H1 (cell line): Measurements from ENCODE around the gene PAQR5. TPM values are rescaled to one million over a fixed set of nuclear protein-coding genes. Genes with fewer than 3 reads are reported as not detected.

Experiments used
- CTCF ChIA-PET: fragments of 300-600 bp; sonication (Branson Sonifier 250); formaldehyde crosslinking; loops from one replicate; lab custom pipeline; 2021; ENCODE audit not compliant: partially characterized antibody; lab: Charles Lee
- POLR2A ChIA-PET: fragments of 300-600 bp; sonication (Branson Sonifier 250); formaldehyde crosslinking; loops from one replicate; lab custom pipeline; 2021; ENCODE audit warnings: inconsistent platforms; ENCODE audit not compliant: partially characterized antibody; lab: Charles Lee
- DNase-seq, 2 experiments: peaks; one replicate each; pipeline versions ENCODE4 v3.0.0 to v3.0.0-alpha.2; 2010 to 2022; ENCODE audit warnings: low spot score in 2 of 2, low read depth in 1 of 2, mixed read lengths in 1 of 2
- FAIRE-seq: peaks from 2 replicates; lab custom pipeline; 2011; peaks lifted over from hg19 to GRCh38; lab: Jason Lieb, UNC
- H2AFZ ChIP-seq: 2 replicates; pipeline ENCODE4 v1.8.1; 2012; ENCODE audit warnings: low read length, inconsistent platforms
- H2AK5ac ChIP-seq: 2 replicates; pipeline ENCODE4 v1.6.1; 2013; ENCODE audit warnings: low read depth, low read length
- H2BK120ac ChIP-seq: replicated peaks from 2 replicates; pipeline ENCODE3; 2013; ENCODE audit warnings: low read depth, low read length, inconsistent platforms
- H2BK12ac ChIP-seq: 2 replicates; pipeline ENCODE4 v1.6.1; 2013; ENCODE audit warnings: low read depth, low read length
- H2BK15ac ChIP-seq: 2 replicates; pipeline ENCODE4 v1.6.1; 2013; ENCODE audit warnings: low read length
- H2BK20ac ChIP-seq: 2 replicates; pipeline ENCODE4 v1.6.1; 2013; ENCODE audit warnings: low read length
- H2BK5ac ChIP-seq: 2 replicates; pipeline ENCODE4 v1.6.1; 2013; ENCODE audit warnings: low read depth, low read length
- H3K14ac ChIP-seq: 2 replicates; pipeline ENCODE4 v1.6.1; 2013; ENCODE audit warnings: inconsistent platforms; ENCODE audit not compliant: insufficient read length
- H3K18ac ChIP-seq: 2 replicates; pipeline ENCODE4 v1.6.1; 2013; ENCODE audit warnings: low read length; ENCODE audit errors: extremely low read depth
- H3K23ac ChIP-seq: 2 replicates; pipeline ENCODE4 v1.6.1; 2013; ENCODE audit warnings: inconsistent platforms; ENCODE audit not compliant: insufficient read length
- H3K23me2 ChIP-seq: 2 replicates; pipeline ENCODE4 v1.6.1; 2013; ENCODE audit warnings: low read depth, low read length
- H3K27ac ChIP-seq: 2 replicates; pipeline ENCODE4 v1.6.1; 2011; ENCODE audit warnings: low read depth, low read length, inconsistent platforms
- H3K27me3 ChIP-seq, 4 experiments: replicated peaks in 1 of 4; 1 replicate in 1 of 4; 2 replicates in 3 of 4; pipeline versions ENCODE4 v1.6.1 to v1.8.1; 2011 to 2013; ENCODE audit warnings: low read length in 3 of 4, mild to moderate bottlenecking in 3 of 4, inconsistent platforms in 2 of 4, mixed read lengths in 2 of 4, moderate library complexity in 1 of 4; ENCODE audit not compliant: control insufficient read depth in 3 of 4, insufficient read depth in 3 of 4; ENCODE audit errors: extremely low read depth in 1 of 4
- H3K36me3 ChIP-seq, 4 experiments: 2 replicates each; pipeline versions ENCODE4 v1.6.1 to v1.8.1; 2011 to 2013; ENCODE audit warnings: mild to moderate bottlenecking in 4 of 4, low read length in 3 of 4, moderate library complexity in 2 of 4, control low read depth in 1 of 4, inconsistent platforms in 1 of 4; ENCODE audit not compliant: insufficient read depth in 4 of 4, control insufficient read depth in 2 of 4
- H3K4ac ChIP-seq: replicated peaks from 2 replicates; pipeline ENCODE3; 2013; ENCODE audit warnings: low read length, low read depth, mixed read lengths, inconsistent platforms; ENCODE audit not compliant: insufficient read length
- H3K4me1 ChIP-seq, 4 experiments: replicated peaks in 1 of 4; 1 replicate in 1 of 4; 2 replicates in 3 of 4; pipeline versions ENCODE4 v1.6.1 to v1.8.1; 2011 to 2013; ENCODE audit warnings: low read length in 3 of 4, inconsistent platforms in 2 of 4, mixed read lengths in 1 of 4; ENCODE audit not compliant: insufficient read depth in 4 of 4, control insufficient read depth in 3 of 4
- H3K4me2 ChIP-seq, 2 experiments: 2 replicates each; pipeline versions ENCODE4 v1.6.1 to v1.8.1; 2011 to 2013; ENCODE audit warnings: low read depth in 2 of 2, low read length in 2 of 2, control low read depth in 1 of 2, inconsistent platforms in 1 of 2, mild to moderate bottlenecking in 1 of 2; ENCODE audit not compliant: insufficient read depth in 1 of 2
- H3K4me3 ChIP-seq, 4 experiments: fragments of 200-600, 300-600 bp in 1 of 4; sonication (generic), shearing (Covaris generic), sonication (Bioruptor Twin) in 1 of 4; 2 replicates each; pipeline versions ENCODE4 v1.5.1 to v1.8.1; 2011 to 2016; ENCODE audit warnings: low read length in 4 of 4, low read depth in 3 of 4, control low read depth in 2 of 4, inconsistent platforms in 2 of 4, mild to moderate bottlenecking in 2 of 4, mixed read lengths in 1 of 4, moderate library complexity in 1 of 4; ENCODE audit not compliant: insufficient read depth in 2 of 4; ENCODE audit errors: extremely low read depth in 1 of 4
- H3K56ac ChIP-seq: replicated peaks from 2 replicates; pipeline ENCODE3; 2013; ENCODE audit warnings: low read depth, mild to moderate bottlenecking, mixed read lengths, low read length, inconsistent platforms; ENCODE audit not compliant: insufficient read length
- H3K79me1 ChIP-seq: 2 replicates; pipeline ENCODE4 v1.6.1; 2013; ENCODE audit warnings: low read depth, low read length, control low read depth
- H3K79me2 ChIP-seq, 2 experiments: 2 replicates each; pipeline versions ENCODE4 v1.6.1 to v1.8.1; 2012 to 2013; ENCODE audit warnings: low read length in 2 of 2, mild to moderate bottlenecking in 2 of 2, inconsistent platforms in 1 of 2; ENCODE audit not compliant: insufficient read depth in 2 of 2, control insufficient read depth in 1 of 2
- H3K9ac ChIP-seq, 4 experiments: replicated peaks in 1 of 4; 1 replicate in 1 of 4; 2 replicates in 3 of 4; pipeline versions ENCODE4 v1.6.1 to v1.8.1; 2011 to 2013; ENCODE audit warnings: low read depth in 3 of 4, low read length in 3 of 4, control low read depth in 2 of 4, mild to moderate bottlenecking in 2 of 4, moderate library complexity in 2 of 4, inconsistent platforms in 1 of 4; ENCODE audit errors: extremely low read depth in 1 of 4
- H3K9me3 ChIP-seq, 2 experiments: 2 replicates each; pipeline versions ENCODE4 v1.6.1 to v1.8.1; 2012 to 2013; ENCODE audit warnings: mild to moderate bottlenecking in 2 of 2, moderate library complexity in 2 of 2, control low read depth in 1 of 2, inconsistent platforms in 1 of 2, low read depth in 1 of 2, low read length in 1 of 2, mixed read lengths in 1 of 2; ENCODE audit not compliant: insufficient read depth in 2 of 2
- H4K20me1 ChIP-seq, 2 experiments: replicated peaks in 1 of 2; 2 replicates each; pipeline versions ENCODE3 to v1.8.1; 2011 to 2013; ENCODE audit warnings: inconsistent platforms in 2 of 2, low read length in 2 of 2, mild to moderate bottlenecking in 1 of 2; ENCODE audit not compliant: insufficient read depth in 2 of 2, control insufficient read depth in 1 of 2
- H4K5ac ChIP-seq: 2 replicates; pipeline ENCODE4 v1.6.1; 2013; ENCODE audit warnings: low read length, low read depth, mixed read lengths, inconsistent platforms; ENCODE audit not compliant: insufficient read length
- H4K8ac ChIP-seq: 2 replicates; pipeline ENCODE4 v1.8.0; 2013; ENCODE audit warnings: mild to moderate bottlenecking, moderate library complexity, low read length, inconsistent platforms; ENCODE audit not compliant: insufficient read depth; ENCODE audit errors: extremely low read depth
- H4K91ac ChIP-seq: replicated peaks from 2 replicates; pipeline ENCODE3; 2013; ENCODE audit warnings: low read length, mixed read lengths, inconsistent platforms; ENCODE audit not compliant: insufficient read length
- JUND ChIP-seq: IDR thresholded peaks from 2 replicates; pipeline ENCODE4 v1.6.1; 2011; ENCODE audit warnings: mild to moderate bottlenecking, improper control_type of control experiment, low read length
- NANOG ChIP-seq: IDR thresholded peaks from 2 replicates; pipeline ENCODE4 v1.6.1; 2011; ENCODE audit warnings: low read length, low read depth, mild to moderate bottlenecking, inconsistent platforms; ENCODE audit not compliant: insufficient read depth, poor library complexity, severe bottlenecking
- RAD21 ChIP-seq, 2 experiments: IDR thresholded peaks in 1 of 2; conservative IDR thresholded peaks in 1 of 2; 2 replicates each; pipeline ENCODE4 v1.6.1; 2011; ENCODE audit warnings: low read depth in 2 of 2, low read length in 2 of 2, improper control_type of control experiment in 1 of 2, inconsistent platforms in 1 of 2, mild to moderate bottlenecking in 1 of 2, moderate library complexity in 1 of 2
- SP4 ChIP-seq: IDR thresholded peaks from 2 replicates; pipeline ENCODE4 v1.6.1; 2012; ENCODE audit warnings: low read length, inconsistent platforms
- WGBS, 2 experiments: shearing (Covaris generic) in 1 of 2; methylation state at CpG; one replicate each; pipeline versions ENCODE4 v1.1.6 to v1.1.7; 2013 to 2015; ENCODE audit warnings: low lambda C conversion rate in 2 of 2, mixed read lengths in 2 of 2, inconsistent platforms in 1 of 2, low coverage in 1 of 2, missing lambda C conversion rate in 1 of 2; ENCODE audit not compliant: insufficient replicate concordance in 2 of 2, insufficient coverage in 1 of 2, insufficient read length in 1 of 2; ENCODE audit errors: extremely low coverage in 1 of 2, missing lambda C conversion rate in 1 of 2; 5-methylcytosine and 5-hydroxymethylcytosine counted together
- polyA plus RNA-seq, 7 experiments: library from polyadenylated mRNA; depleted of rRNA in 3 of 7; stranded (reverse) in 5 of 7; unstranded in 2 of 7; fragments of >200 nt in 5 of 7; fragments of 200-250 nt in 2 of 7; gene quantifications; 1 replicate in 5 of 7; 2 replicates in 1 of 7; 4 replicates in 1 of 7; pipeline versions ENCODE4 v1.2.1 to v1.2.3, GENCODE V29; 2011 to 2013; ENCODE audit warnings: missing spikeins in 2 of 7, mixed read lengths in 2 of 7
- total RNA-seq: library from RNA; stranded (reverse); fragmentation: NEBNext Ultra II Directional; extraction: Animal tissue kit (Norgen Biotek cat#: 25700); gene quantifications from 2 replicates; pipeline ENCODE4 v1.2.1, GENCODE V29; 2021
- TF ChIP-seq, protein P1 (sequence below), 3 experiments: IDR thresholded peaks; 1 replicate in 2 of 3; 2 replicates in 1 of 3; pipeline versions ENCODE4 v1.5.1 to v1.6.1; 2011; ENCODE audit warnings: low read length in 3 of 3, mild to moderate bottlenecking in 3 of 3, inconsistent platforms in 2 of 3, low read depth in 1 of 3, moderate library complexity in 1 of 3; ENCODE audit not compliant: insufficient read depth in 1 of 3; ENCODE audit errors: control extremely low read depth in 1 of 3

The PAQR5 gene
- total and polyA plus RNA-seq, 2 of the 8 experiments (the other 6 are each of a cell fraction or from before 2014, with no cell fraction given): 8.7 to 18.1 TPM

DNA sequence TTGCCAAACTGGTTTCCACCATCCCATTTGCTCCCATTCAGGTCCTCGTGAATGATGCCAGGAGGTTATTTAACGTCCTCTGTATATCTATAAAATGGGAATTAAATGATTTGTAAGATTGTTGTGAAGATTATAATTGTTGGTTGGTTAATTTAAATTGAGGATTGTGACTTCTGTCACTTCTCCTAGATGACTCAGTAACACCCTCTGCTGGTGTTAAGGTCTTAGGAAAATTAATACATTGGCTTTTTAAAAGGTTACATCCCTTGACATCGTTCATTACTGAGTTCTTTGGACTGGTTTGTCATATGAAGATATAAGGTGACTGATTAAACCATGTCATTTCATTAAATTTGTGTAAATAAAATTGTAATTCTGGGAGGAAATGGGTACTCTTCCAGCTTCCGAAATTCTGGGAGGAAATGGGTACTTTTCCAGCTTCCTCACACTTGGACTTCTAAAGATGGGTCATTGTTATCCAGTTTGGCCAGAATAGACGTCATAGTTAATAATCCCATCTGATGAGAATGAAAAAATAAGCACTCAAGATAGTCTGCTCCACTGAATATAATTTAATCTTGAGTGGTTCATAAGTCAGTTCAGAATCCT lies 33.3 kb upstream of the PAQR5 start:
- no peaks in the 10 kb centered on the region for H3K79me2 ChIP-seq
- ChIA-PET POLR2A (no interaction called here), CTCF (interaction anchor here (0.6 to 7.6 kb wide), 18 partner anchors 11 to 377 kb away, joined by 3 to 70 read pairs (median 4); no protein-coding TSS in a partner anchor)
- H3K36me3 ChIP-seq: peaks cover 0 to 7% (median 0%) of the 10 kb centered on the region in 4 experiments; a peak in 2 of 8 replicates
- no peak overlapping the region for H3K9ac ChIP-seq
- no peak overlapping the region for H4K8ac ChIP-seq
- H3K23me2 ChIP-seq: no peaks in the 10 kb centered on the region
- no peak overlapping the region for H4K91ac ChIP-seq
- no peak overlapping the region for H4K5ac ChIP-seq
- no peak overlapping the region for H3K18ac ChIP-seq
- H2AFZ ChIP-seq: no peak overlapping the region
- 60% methylated on average over 5 of the region's 5 CpGs; no CpG with 5 or more reads in 1 of the 2 experiments for WGBS, 2 experiments
- no peaks in the 10 kb centered on the region for H3K27me3 ChIP-seq
- H3K4me2 ChIP-seq: no peak overlapping the region
- H3K79me1 ChIP-seq: no peaks in the 10 kb centered on the region
- no peak overlapping the region for H2BK5ac ChIP-seq
- H2BK20ac ChIP-seq: no peak overlapping the region
- FAIRE-seq (peak; percentile 52), DNase-seq (no peak)
- H2BK15ac ChIP-seq: no peak overlapping the region
- H2AK5ac ChIP-seq: no peak overlapping the region
- no peak overlapping the region for H3K23ac ChIP-seq
- no peaks in the 10 kb centered on the region for H3K4me1 ChIP-seq
- H3K9me3 ChIP-seq: no peaks in the 10 kb centered on the region
- H2BK120ac ChIP-seq: no peak overlapping the region
- H4K20me1 ChIP-seq: peaks cover 0 to 2% of the 10 kb centered on the region in 2 experiments
- no peak overlapping the region for H3K4me3 ChIP-seq
- no peak overlapping the region for H3K4ac ChIP-seq
- no peak overlapping the region for H2BK12ac ChIP-seq
- H3K56ac ChIP-seq: no peak overlapping the region
- no peak for TF ChIP-seq NANOG
- TF ChIP-seq JUND: no peak
- no peak for TF ChIP-seq SP4
- peak; percentile 55 to 61 for TF ChIP-seq RAD21 (IDR thresholded peaks at IDR 0.05 in 1 of 2, conservative IDR thresholded peaks at IDR 0.05 in 1 of 2; ENCODE audit: low read depth in 2 of 2, low read length in 2 of 2)
- TF ChIP-seq, protein P1, sequence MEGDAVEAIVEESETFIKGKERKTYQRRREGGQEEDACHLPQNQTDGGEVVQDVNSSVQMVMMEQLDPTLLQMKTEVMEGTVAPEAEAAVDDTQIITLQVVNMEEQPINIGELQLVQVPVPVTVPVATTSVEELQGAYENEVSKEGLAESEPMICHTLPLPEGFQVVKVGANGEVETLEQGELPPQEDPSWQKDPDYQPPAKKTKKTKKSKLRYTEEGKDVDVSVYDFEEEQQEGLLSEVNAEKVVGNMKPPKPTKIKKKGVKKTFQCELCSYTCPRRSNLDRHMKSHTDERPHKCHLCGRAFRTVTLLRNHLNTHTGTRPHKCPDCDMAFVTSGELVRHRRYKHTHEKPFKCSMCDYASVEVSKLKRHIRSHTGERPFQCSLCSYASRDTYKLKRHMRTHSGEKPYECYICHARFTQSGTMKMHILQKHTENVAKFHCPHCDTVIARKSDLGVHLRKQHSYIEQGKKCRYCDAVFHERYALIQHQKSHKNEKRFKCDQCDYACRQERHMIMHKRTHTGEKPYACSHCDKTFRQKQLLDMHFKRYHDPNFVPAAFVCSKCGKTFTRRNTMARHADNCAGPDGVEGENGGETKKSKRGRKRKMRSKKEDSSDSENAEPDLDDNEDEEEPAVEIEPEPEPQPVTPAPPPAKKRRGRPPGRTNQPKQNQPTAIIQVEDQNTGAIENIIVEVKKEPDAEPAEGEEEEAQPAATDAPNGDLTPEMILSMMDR (IDR thresholded peaks at IDR 0.05; ENCODE audit: control extremely low read depth in 1 of 3, insufficient read depth in 1 of 3, low read depth in 1 of 3, low read length in 3 of 3): peak in 2 of 3 experiments; percentile 25 to 49; a peak in 2 of 4 replicates
- no peak overlapping the region for H3K27ac ChIP-seq
- H3K14ac ChIP-seq: no peak overlapping the region
